ENCODE data around the gene ZNF446. TPM values are rescaled to one million over a fixed set of nuclear protein-coding genes. Genes with fewer than 3 reads are reported as not detected.

The ZNF446 gene
- total RNA-seq, 1 donor from 2014 or later: 4.7 TPM

Other genes with a start within 250 kb of the ZNF446 start
- gene ZNF544, start 247.4 kb upstream of the ZNF446 start, total RNA-seq: 20.0 TPM
- 2.9 TPM for gene ZNF8, start 197.4 kb upstream of the ZNF446 start, total RNA-seq
- gene ERVK3-1, start 171.0 kb upstream of the ZNF446 start, total RNA-seq: 18.6 TPM
- 2.5 TPM for gene ZSCAN22, start 149.4 kb upstream of the ZNF446 start, total RNA-seq
- 3.5 TPM for gene A1BG, start 122.9 kb upstream of the ZNF446 start, total RNA-seq
- gene ZNF497, start 113.6 kb upstream of the ZNF446 start, total RNA-seq: 1.1 TPM
- gene ZNF837, start 95.3 kb upstream of the ZNF446 start, total RNA-seq: 2.7 TPM
- 1,223 TPM for gene RPS5, start 89.1 kb upstream of the ZNF446 start, total RNA-seq
- 14.7 TPM for gene RNF225, start 80.7 kb upstream of the ZNF446 start, total RNA-seq
- 6.5 TPM for gene ZNF584, start 67.7 kb upstream of the ZNF446 start, total RNA-seq
- 1.0 TPM for gene ZNF132, start 36.2 kb upstream of the ZNF446 start, total RNA-seq
- 6.0 TPM for gene ZNF324B, start 24.7 kb upstream of the ZNF446 start, total RNA-seq
- gene ZNF324, start 9.3 kb upstream of the ZNF446 start, total RNA-seq: 9.2 TPM
- gene SLC27A5, start 35.6 kb downstream of the ZNF446 start, total RNA-seq: 6.4 TPM
- 8.0 TPM for gene ZBTB45, start 43.5 kb downstream of the ZNF446 start, total RNA-seq
- 204 TPM for gene TRIM28, start 67.7 kb downstream of the ZNF446 start, total RNA-seq
- gene CHMP2A, start 78.8 kb downstream of the ZNF446 start, total RNA-seq: 98.8 TPM
- gene UBE2M, start 82.3 kb downstream of the ZNF446 start, total RNA-seq: 52.8 TPM
- 9.4 TPM for gene MZF1, start 97.0 kb downstream of the ZNF446 start, total RNA-seq

Measured in esophagus mucosa (tissue), 1 donor.